GM18519 (cell line): ENCODE results near the gene OR8B12.
"Not testable (repeated sequence)": the region's sequence is repeated elsewhere in the genome, so short reads cannot be mapped to it uniquely, and the experiment has no call there.

Source experiments
- ATAC-seq: cut with Tn5 transposase; IDR thresholded peaks from one replicate; pipeline ENCODE4 v1.9.1; 2021; ENCODE audit warnings: mild to moderate bottlenecking, moderate library complexity; ENCODE audit not compliant: unreplicated experiment, low FRiP score

Gene OR8B12

GRCh38 chr11:124533626-124534025, 9.8 kb downstream of the OR8B12 start:
- ATAC-seq, result no peak

- ATAC-seq, result no peak
These were observed 23.0 kb downstream of the OR8B12 start for GRCh38 chr11:124520550-124520854.

GRCh38 chr11:124519850-124520549, 23.5 kb downstream of the OR8B12 start:
- ATAC-seq, result no peak

- ATAC-seq, result no peak
These were observed 24.4 kb downstream of the OR8B12 start for GRCh38 chr11:124518989-124519451.

GRCh38 chr11:124517314-124517713, 26.1 kb downstream of the OR8B12 start:
- no peak for ATAC-seq

GRCh38 chr11:124514675-124515074, 28.8 kb downstream of the OR8B12 start:
- ATAC-seq, result not testable (repeated sequence)

GRCh38 chr11:124514131-124514530, 29.3 kb downstream of the OR8B12 start:
- ATAC-seq, result no peak

- no peak for ATAC-seq
These were observed 31.7 kb downstream of the OR8B12 start for GRCh38 chr11:124511745-124512144.

- no peak for ATAC-seq
These were observed 33.2 kb downstream of the OR8B12 start for GRCh38 chr11:124510279-124510678.

- no peak for ATAC-seq
These were observed 43.7 kb downstream of the OR8B12 start for GRCh38 chr11:124499711-124500110.

- ATAC-seq, result no peak
These were observed 50.3 kb downstream of the OR8B12 start for GRCh38 chr11:124493016-124493655.
